ENCODE results near the gene MIGA2. TPM values are rescaled to one million over a fixed set of nuclear protein-coding genes. Genes with fewer than 3 reads are reported as not detected.
A peak's percentile ranks its signal among the peaks of the same experiment; 100 is the strongest.

Gene MIGA2
- polyA plus RNA-seq, 4 donors: 21.3 to 127 (median 61.0) TPM

DNA sequence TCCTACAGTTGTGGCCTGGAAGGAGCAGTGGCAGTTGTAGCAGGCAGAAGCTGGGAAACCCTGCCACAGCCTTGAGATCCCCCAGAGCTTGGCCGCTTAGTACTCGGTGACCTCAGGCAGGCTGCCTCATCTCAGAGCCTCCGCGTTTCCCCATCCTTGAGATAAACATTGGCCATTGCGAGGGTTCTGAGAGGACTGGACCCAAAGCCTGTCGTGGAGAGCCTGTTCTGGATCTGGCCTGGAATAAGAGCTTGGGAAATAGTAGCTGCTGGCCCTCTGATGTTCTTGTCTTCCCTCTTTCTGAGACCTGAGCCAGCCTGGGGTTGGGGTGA, 1.3 kb downstream of the MIGA2 start:
- Histone ChIP-seq H3K27ac (ENCODE audit: low read depth in 1 of 3, low read length in 2 of 3) (peak overlapping the region in 2 of 3 donors; percentile 74 to 90), H3K27me3 (ENCODE audit: control insufficient read depth in 3 of 3, insufficient read depth in 3 of 3, low read length in 3 of 3) (no peaks in the 10 kb centered on the region), H3K9me3 (ENCODE audit: control insufficient read depth in 2 of 2, insufficient read depth in 1 of 2, low read depth in 1 of 2, low read length in 1 of 2) (no peaks in the 10 kb centered on the region), H3K4me3 (ENCODE audit: low read depth in 1 of 3, low read length in 3 of 3) (peak overlapping the region; percentile 85 to 95 (median 93)), H3K4me1 (ENCODE audit: control insufficient read depth in 3 of 3, insufficient read depth in 2 of 3, low read depth in 1 of 3, low read length in 2 of 3) (peaks cover 0 to 23% (median 0%) of the 10 kb centered on the region in 3 donors), H3K36me3 (ENCODE audit: control insufficient read depth in 3 of 3, insufficient read depth in 2 of 3, low read depth in 1 of 3, low read length in 3 of 3) (peaks cover 5 to 27% (median 13%) of the 10 kb centered on the region in 3 donors)
- no peak for DNase-seq
- no peak for FAIRE-seq
- 18 to 40% (median 37%) methylated on average over 6 of the region's 6 CpGs for WGBS, 3 donors

DNA sequence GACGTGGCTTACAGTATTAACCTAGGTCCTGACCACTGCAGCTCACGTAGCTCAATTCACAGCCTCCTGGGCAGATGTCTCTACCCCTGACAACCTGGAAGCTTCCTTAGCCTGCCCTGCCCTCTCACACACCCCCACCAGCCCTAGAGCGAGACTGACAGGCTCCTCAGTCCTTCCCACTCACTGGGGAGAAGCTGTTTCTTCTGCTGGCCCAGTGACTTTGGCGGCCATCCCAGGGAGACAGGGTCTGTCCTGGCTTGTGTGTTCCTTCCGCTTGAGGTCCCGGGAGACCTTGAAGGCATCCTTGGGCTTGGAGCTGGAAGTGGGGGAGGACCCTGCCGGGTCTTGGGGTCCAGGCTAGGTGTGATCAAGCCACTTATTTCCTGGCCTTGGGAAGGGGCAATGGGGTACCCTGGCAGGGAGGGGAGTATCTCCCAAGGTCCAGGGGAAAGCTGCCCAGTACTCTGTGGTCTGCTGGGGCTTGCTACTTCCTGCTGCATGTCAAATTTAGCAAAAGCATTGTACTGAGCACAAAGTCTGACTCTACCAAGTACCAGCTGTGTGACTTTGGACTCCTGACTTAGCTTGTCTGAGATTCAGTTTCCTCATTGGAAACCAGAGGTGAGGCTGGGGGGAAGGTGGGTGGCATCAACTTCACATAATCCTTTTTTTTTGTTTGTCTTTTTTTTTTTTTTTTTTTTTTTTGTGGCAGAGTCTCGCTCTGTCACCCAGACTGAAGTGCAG, 1.9 kb downstream of the MIGA2 start:
- no peaks in the 10 kb centered on the region for H3K27me3 ChIP-seq (ENCODE audit: control insufficient read depth in 3 of 3, insufficient read depth in 3 of 3, low read length in 3 of 3)
- peak overlapping the region in 2 of 3 donors; percentile 5 to 95 for H3K4me3 ChIP-seq (ENCODE audit: low read depth in 1 of 3, low read length in 3 of 3)
- DNase-seq (peak; percentile 47 to 90), FAIRE-seq (no peak)
- H3K4me1 ChIP-seq (ENCODE audit: control insufficient read depth in 3 of 3, insufficient read depth in 2 of 3, low read depth in 1 of 3, low read length in 2 of 3): peaks cover 0 to 20% (median 0%) of the 10 kb centered on the region in 3 donors
- no peaks in the 10 kb centered on the region for H3K9me3 ChIP-seq (ENCODE audit: control insufficient read depth in 2 of 2, insufficient read depth in 1 of 2, low read depth in 1 of 2, low read length in 1 of 2)
- H3K36me3 ChIP-seq (ENCODE audit: control insufficient read depth in 3 of 3, insufficient read depth in 2 of 3, low read depth in 1 of 3, low read length in 3 of 3): peaks cover 5 to 31% (median 16%) of the 10 kb centered on the region in 3 donors
- 51 to 61% (median 56%) methylated on average over 7 to 8 of the region's 8 CpGs for WGBS, 3 donors
- peak overlapping the region in 2 of 3 donors; percentile 74 to 90 for H3K27ac ChIP-seq (ENCODE audit: low read depth in 1 of 3, low read length in 2 of 3)

DNA sequence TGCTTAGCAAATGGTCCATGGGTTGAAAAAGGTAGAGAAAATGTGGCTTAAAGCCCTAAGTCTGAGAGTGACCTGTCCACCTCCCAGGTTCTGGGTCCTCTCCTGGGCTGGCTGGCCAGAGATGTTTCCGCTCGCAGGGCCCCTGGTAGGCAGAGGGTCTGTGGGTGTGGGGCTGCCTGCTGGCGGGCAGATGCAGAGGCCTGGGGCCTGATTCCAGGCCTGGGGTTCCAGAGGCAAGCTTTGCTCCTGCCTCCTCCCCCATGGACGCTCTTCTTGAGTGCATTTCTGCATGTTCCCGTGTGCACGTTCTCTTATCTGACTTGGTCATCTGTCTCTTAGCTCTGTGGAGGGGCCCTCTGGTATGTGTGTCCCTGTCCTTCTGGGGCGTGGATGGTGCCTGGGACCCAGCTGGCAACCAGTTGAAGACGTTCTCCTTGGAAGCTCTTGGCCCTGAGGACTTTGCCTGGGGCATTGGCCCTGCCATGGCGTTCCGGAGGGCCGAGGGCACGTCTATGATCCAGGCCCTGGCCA, 3.8 kb downstream of the MIGA2 start:
- Histone ChIP-seq H3K36me3 (ENCODE audit: control insufficient read depth in 3 of 3, insufficient read depth in 2 of 3, low read depth in 1 of 3, low read length in 3 of 3) (peaks cover 9 to 48% (median 20%) of the 10 kb centered on the region in 3 donors), H3K27ac (ENCODE audit: low read depth in 1 of 3, low read length in 2 of 3) (no peak overlapping the region), H3K4me1 (ENCODE audit: control insufficient read depth in 3 of 3, insufficient read depth in 2 of 3, low read depth in 1 of 3, low read length in 2 of 3) (peaks cover 0 to 19% (median 0%) of the 10 kb centered on the region in 3 donors), H3K9me3 (ENCODE audit: control insufficient read depth in 2 of 2, insufficient read depth in 1 of 2, low read depth in 1 of 2, low read length in 1 of 2) (no peaks in the 10 kb centered on the region), H3K4me3 (ENCODE audit: low read depth in 1 of 3, low read length in 3 of 3) (no peak overlapping the region), H3K27me3 (ENCODE audit: control insufficient read depth in 3 of 3, insufficient read depth in 3 of 3, low read length in 3 of 3) (no peaks in the 10 kb centered on the region)
- DNase-seq (no peak), FAIRE-seq (no peak)
- 93 to 95% (median 94%) methylated on average over 11 to 12 of the region's 12 CpGs for WGBS, 3 donors

DNA sequence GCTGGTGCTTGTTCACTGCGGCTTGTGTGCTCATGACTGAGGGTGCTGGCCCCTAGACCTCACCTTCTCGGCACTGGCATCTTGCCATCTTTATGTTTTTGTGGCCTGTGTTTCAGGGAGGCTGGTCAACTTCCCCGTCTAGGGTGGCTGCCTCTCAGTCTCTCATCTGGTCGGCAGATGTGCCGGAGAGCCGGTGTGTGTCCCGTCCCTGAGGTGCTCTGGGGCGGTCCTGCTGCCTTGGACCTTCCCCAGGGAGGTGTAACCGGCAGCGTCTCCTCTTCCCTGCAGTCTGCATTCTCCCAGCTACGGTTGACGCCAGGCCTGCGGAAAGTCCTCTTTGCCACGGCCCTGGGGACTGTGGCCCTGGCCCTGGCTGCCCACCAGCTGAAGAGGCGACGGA, 5.6 kb downstream of the MIGA2 start:
- no peak for FAIRE-seq
- Histone ChIP-seq H3K4me1 (ENCODE audit: control insufficient read depth in 3 of 3, insufficient read depth in 2 of 3, low read depth in 1 of 3, low read length in 2 of 3) (peaks cover 0 to 17% (median 0%) of the 10 kb centered on the region in 3 donors), H3K4me3 (ENCODE audit: low read depth in 1 of 3, low read length in 3 of 3) (no peak overlapping the region), H3K27me3 (ENCODE audit: control insufficient read depth in 3 of 3, insufficient read depth in 3 of 3, low read length in 3 of 3) (no peaks in the 10 kb centered on the region), H3K27ac (ENCODE audit: low read depth in 1 of 3, low read length in 2 of 3) (no peak overlapping the region), H3K9me3 (ENCODE audit: control insufficient read depth in 2 of 2, insufficient read depth in 1 of 2, low read depth in 1 of 2, low read length in 1 of 2) (no peaks in the 10 kb centered on the region), H3K36me3 (ENCODE audit: control insufficient read depth in 3 of 3, insufficient read depth in 2 of 3, low read depth in 1 of 3, low read length in 3 of 3) (peaks cover 9 to 58% (median 20%) of the 10 kb centered on the region in 3 donors)
- DNase-seq: no peak
- 92 to 94% (median 93%) methylated on average over 16 of the region's 16 CpGs for WGBS, 3 donors

DNA sequence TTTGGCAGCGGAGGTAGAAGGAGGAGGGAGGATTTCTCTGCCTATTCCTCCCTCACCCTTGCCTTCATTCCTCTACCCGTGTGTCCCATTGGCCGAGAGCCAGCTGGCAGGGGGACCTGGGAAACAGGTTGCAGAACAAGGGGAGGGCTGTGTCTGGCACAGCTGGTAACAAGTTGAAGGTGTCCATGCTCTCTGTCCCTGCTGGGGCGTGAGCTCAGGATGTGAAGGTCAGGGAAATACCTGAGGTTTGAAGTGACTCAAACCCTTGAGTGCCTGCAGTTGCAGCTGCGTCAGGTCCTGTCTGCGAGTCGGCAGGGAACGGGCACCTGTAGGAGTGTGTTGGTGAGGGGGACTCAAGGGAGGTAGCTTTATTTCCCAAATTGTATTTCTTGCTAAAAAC, 16.2 kb downstream of the MIGA2 start:
- FAIRE-seq (no peak), DNase-seq (peak in 1 of 2 donors; percentile 98)
- Histone ChIP-seq H3K4me1 (ENCODE audit: control insufficient read depth in 3 of 3, insufficient read depth in 2 of 3, low read depth in 1 of 3, low read length in 2 of 3) (peaks cover 0 to 2% (median 0%) of the 10 kb centered on the region in 3 donors), H3K36me3 (ENCODE audit: control insufficient read depth in 3 of 3, insufficient read depth in 2 of 3, low read depth in 1 of 3, low read length in 3 of 3) (peaks cover 13 to 71% (median 15%) of the 10 kb centered on the region in 3 donors), H3K4me3 (ENCODE audit: low read depth in 1 of 3, low read length in 3 of 3) (no peak overlapping the region), H3K27ac (ENCODE audit: low read depth in 1 of 3, low read length in 2 of 3) (peak overlapping the region in 2 of 3 donors; percentile 81 to 91), H3K27me3 (ENCODE audit: control insufficient read depth in 3 of 3, insufficient read depth in 3 of 3, low read length in 3 of 3) (no peaks in the 10 kb centered on the region), H3K9me3 (ENCODE audit: control insufficient read depth in 2 of 2, insufficient read depth in 1 of 2, low read depth in 1 of 2, low read length in 1 of 2) (no peaks in the 10 kb centered on the region)
- 8 to 58% (median 36%) methylated on average over 8 of the region's 8 CpGs for WGBS, 3 donors

DNA sequence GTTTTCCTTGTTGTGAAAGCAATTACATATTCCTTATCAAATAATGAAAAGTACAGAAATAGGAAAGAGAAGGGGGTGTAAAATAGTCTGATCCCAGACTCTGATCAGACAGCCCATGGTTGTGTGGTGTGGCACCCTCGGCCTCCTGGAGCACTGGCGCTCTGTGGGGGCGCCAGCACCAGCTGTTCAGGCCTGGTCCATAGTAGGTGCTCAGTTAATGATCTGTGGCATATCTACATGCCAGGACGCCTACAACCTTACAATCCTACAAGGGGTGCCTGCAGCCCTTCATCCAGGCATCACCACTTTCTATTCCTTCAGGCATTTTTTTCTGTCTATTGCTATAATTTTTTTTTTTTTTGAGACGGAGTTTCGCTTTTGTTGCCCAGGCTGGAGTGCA, 16.6 kb downstream of the MIGA2 start:
- Histone ChIP-seq H3K27me3 (ENCODE audit: control insufficient read depth in 3 of 3, insufficient read depth in 3 of 3, low read length in 3 of 3) (no peaks in the 10 kb centered on the region), H3K4me1 (ENCODE audit: control insufficient read depth in 3 of 3, insufficient read depth in 2 of 3, low read depth in 1 of 3, low read length in 2 of 3) (peaks cover 0 to 2% (median 0%) of the 10 kb centered on the region in 3 donors), H3K27ac (ENCODE audit: low read depth in 1 of 3, low read length in 2 of 3) (peak overlapping the region in 2 of 3 donors; percentile 71 to 91), H3K36me3 (ENCODE audit: control insufficient read depth in 3 of 3, insufficient read depth in 2 of 3, low read depth in 1 of 3, low read length in 3 of 3) (peaks cover 13 to 70% (median 15%) of the 10 kb centered on the region in 3 donors), H3K4me3 (ENCODE audit: low read depth in 1 of 3, low read length in 3 of 3) (no peak overlapping the region), H3K9me3 (ENCODE audit: control insufficient read depth in 2 of 2, insufficient read depth in 1 of 2, low read depth in 1 of 2, low read length in 1 of 2) (no peaks in the 10 kb centered on the region)
- no peak for FAIRE-seq
- no peak for DNase-seq
- 80 to 92% (median 87%) methylated on average over 6 of the region's 6 CpGs for WGBS, 3 donors

DNA sequence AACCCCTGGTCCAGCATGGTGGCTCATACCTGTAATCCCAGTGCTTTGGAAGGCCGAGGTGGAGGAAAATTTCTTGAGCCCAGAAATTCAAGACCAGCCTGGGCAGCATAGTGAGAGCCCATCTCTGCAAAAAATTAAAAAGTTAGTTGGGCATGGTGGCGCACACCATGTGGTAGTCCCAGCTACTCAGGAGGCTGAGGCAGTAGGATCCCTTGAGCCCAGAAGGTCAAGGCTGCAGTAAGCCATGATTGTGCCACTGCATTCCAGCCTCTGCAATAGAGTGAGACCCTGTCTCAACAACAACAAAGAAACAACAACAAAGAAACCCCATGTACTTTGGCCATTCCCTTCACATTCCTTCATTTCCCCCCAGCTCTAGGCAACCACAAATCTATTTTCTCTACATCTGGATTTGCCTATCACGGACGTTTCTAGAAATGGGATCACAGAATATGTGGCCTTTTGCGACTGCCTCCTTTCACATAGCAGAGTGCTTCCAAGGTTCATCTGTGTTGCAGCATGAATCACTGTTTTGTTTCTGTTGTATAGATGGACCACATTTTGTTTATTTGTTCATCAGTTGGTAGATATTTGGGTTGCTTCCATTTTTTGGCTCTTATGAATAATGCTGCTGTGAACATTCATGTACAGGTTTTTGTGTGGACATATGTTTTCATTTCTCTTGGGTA, 17.9 kb downstream of the MIGA2 start:
- FAIRE-seq (no peak), DNase-seq (no peak)
- H3K9me3 ChIP-seq (ENCODE audit: control insufficient read depth in 2 of 2, insufficient read depth in 1 of 2, low read depth in 1 of 2, low read length in 1 of 2): no peaks in the 10 kb centered on the region
- no peak overlapping the region for H3K27ac ChIP-seq (ENCODE audit: low read depth in 1 of 3, low read length in 2 of 3)
- no peak overlapping the region for H3K4me3 ChIP-seq (ENCODE audit: low read depth in 1 of 3, low read length in 3 of 3)
- peaks cover under 1 to 65% (median 13%) of the 10 kb centered on the region in 3 donors for H3K36me3 ChIP-seq (ENCODE audit: control insufficient read depth in 3 of 3, insufficient read depth in 2 of 3, low read depth in 1 of 3, low read length in 3 of 3)
- peaks cover 0 to 2% (median 0%) of the 10 kb centered on the region in 3 donors for H3K4me1 ChIP-seq (ENCODE audit: control insufficient read depth in 3 of 3, insufficient read depth in 2 of 3, low read depth in 1 of 3, low read length in 2 of 3)
- no peaks in the 10 kb centered on the region for H3K27me3 ChIP-seq (ENCODE audit: control insufficient read depth in 3 of 3, insufficient read depth in 3 of 3, low read length in 3 of 3)
- WGBS, 3 donors: 87 to 90% (median 89%) methylated on average over 5 of the region's 5 CpGs

DNA sequence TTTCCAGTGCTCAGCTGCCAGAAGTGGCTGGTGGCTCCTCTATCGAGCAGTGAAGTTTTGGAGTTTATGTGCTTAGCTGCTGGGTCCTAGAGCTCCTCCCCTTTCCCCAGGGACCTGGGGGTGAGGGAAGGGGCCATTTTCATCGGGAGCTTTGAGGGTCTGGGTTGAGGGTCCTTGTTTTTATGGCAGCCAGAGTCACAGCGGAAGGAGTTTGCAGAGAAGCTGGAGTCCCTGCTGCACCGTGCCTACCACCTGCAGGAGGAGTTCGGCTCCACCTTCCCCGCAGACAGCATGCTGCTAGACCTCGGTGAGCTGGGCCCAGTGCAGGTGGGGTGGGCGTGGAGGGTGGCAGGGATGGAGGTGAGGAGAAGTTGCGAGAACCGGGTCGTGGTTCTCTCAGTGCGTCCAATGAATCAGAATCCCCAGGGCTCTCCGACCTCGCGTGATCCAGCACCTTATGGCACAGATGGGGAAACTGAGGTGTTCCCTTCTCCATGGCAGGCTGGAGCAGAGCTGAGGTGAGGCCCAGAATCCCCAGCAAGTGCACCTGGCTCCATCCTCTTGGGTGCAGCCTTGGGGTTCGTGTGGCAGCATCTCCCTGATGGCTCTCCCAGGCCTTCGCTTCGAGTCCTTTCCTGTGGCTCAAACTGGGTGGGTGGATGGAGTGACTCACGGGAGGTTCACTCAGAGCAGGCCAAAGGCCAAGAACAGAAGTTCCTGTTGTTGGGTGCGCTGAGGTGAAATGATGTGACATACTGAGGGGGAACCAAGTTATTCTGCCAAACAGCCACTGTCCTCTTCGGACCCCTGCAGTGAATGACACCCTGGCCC, 22.8 kb downstream of the MIGA2 start:
- no peak for FAIRE-seq

More for the DNA sequence above, 22.8 kb downstream of the MIGA2 start:
- H3K36me3 ChIP-seq (ENCODE audit: control insufficient read depth in 3 of 3, insufficient read depth in 2 of 3, low read depth in 1 of 3, low read length in 3 of 3): peaks cover 7 to 70% (median 12%) of the 10 kb centered on the region in 3 donors
- DNase-seq: peak in 1 of 2 donors; percentile 49
- no peaks in the 10 kb centered on the region for H3K9me3 ChIP-seq (ENCODE audit: control insufficient read depth in 2 of 2, insufficient read depth in 1 of 2, low read depth in 1 of 2, low read length in 1 of 2)
- 83 to 87% (median 86%) methylated on average over 21 of the region's 21 CpGs for WGBS, 3 donors
- no peak overlapping the region for H3K4me3 ChIP-seq (ENCODE audit: low read depth in 1 of 3, low read length in 3 of 3)
- no peak overlapping the region for H3K27ac ChIP-seq (ENCODE audit: low read depth in 1 of 3, low read length in 2 of 3)
- H3K4me1 ChIP-seq (ENCODE audit: control insufficient read depth in 3 of 3, insufficient read depth in 2 of 3, low read depth in 1 of 3, low read length in 2 of 3): no peaks in the 10 kb centered on the region
- H3K27me3 ChIP-seq (ENCODE audit: control insufficient read depth in 3 of 3, insufficient read depth in 3 of 3, low read length in 3 of 3): no peaks in the 10 kb centered on the region

Measured in small intestine (tissue), 7 donors.